HG02870 (cell line): ENCODE measurements around the gene DSE.
"Not testable (repeated sequence)": the region's sequence is repeated elsewhere in the genome, so short reads cannot be mapped to it uniquely, and the experiment has no call there.

Experiments used
- ATAC-seq: cut with Tn5 transposase; IDR thresholded peaks from one replicate; pipeline ENCODE4 v1.9.1; 2021; ENCODE audit warnings: mild to moderate bottlenecking, moderate library complexity; ENCODE audit not compliant: unreplicated experiment

The DSE gene

GRCh38 chr6:116370760-116371119, at the start of gene DSE:
Gene DSE (plus strand): TSS chr6:116370947. CDS start chr6:116399251, 28,304 bp downstream.
- peak; percentile 62 for ATAC-seq

- not testable (repeated sequence) for ATAC-seq
Observed at GRCh38 chr6:116321933-116322332, 48.8 kb upstream of the DSE start.

- no peak for ATAC-seq
Observed at GRCh38 chr6:116323863-116324262, 46.9 kb upstream of the DSE start.

GRCh38 chr6:116325634-116326132, 45.1 kb upstream of the DSE start:
- ATAC-seq, result not testable (repeated sequence)

- no peak for ATAC-seq
Observed at GRCh38 chr6:116326181-116326671, 44.5 kb upstream of the DSE start.

GRCh38 chr6:116326996-116327395, 43.8 kb upstream of the DSE start:
- ATAC-seq, result no peak

- ATAC-seq, result no peak
Observed at GRCh38 chr6:116327803-116328527, 42.8 kb upstream of the DSE start.

DNA sequence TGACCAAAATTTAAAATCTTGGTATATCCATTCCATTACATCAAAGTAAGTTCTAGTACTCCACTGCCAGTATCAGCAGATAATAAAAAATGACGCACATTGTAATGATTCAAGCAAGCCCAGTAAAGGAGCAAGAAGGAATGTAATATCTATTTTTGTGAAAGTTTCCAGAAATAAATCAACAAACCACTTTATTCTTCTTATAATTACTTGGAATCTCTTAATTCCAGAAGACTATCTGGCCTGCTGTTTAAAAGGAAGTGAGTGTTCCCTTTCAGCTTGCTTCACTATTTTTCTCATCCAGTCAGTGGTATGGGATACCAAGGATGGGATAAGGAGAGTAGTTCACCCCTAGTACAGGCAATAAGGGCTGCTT, 42.2 kb upstream of the DSE start:
- ATAC-seq, result no peak

- ATAC-seq, result no peak
Observed at GRCh38 chr6:116329156-116329555, 41.6 kb upstream of the DSE start.

DNA sequence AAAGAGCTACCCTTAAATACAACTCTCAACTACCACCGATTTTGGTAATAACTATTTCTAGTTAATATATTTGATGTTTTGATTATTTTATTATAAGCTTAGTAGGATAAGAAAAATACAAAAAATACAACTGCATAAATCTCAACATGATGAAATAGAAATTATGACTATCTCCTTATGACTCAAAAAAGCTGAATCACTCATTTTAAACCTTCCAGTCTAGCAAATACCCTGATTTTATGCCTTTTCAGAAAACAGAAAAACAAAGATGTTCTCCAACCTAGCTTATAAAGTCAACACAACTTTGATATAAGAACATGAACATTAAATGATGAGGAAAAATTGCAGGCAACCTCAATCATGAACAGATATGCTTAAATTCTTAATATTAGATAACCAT, 40.2 kb upstream of the DSE start:
- no peak for ATAC-seq

DNA sequence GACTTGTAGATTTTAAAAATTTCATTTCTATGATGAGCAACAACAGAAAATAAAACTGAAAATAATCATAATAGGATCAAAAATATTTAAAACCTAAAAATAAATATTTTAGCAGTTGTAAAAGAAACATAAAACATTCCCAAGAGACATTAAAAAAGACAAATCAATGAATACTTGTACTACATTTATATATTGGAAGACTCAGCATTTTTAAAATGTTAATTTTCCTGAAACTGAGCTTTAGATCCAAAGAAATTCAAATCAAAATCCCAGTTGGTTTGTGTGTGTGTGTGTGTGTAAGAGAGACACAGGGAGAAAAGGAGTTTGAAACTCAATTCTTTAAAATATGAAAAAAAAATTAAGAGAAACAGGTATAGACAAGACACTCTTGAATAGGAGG, 38.7 kb upstream of the DSE start:
- ATAC-seq, result no peak

- ATAC-seq, result not testable (repeated sequence)
Observed at GRCh38 chr6:116334638-116335409, 35.9 kb upstream of the DSE start.

GRCh38 chr6:116335612-116336215, 35.0 kb upstream of the DSE start:
- no peak for ATAC-seq

- ATAC-seq, result no peak
Observed at GRCh38 chr6:116338943-116339342, 31.8 kb upstream of the DSE start.

DNA sequence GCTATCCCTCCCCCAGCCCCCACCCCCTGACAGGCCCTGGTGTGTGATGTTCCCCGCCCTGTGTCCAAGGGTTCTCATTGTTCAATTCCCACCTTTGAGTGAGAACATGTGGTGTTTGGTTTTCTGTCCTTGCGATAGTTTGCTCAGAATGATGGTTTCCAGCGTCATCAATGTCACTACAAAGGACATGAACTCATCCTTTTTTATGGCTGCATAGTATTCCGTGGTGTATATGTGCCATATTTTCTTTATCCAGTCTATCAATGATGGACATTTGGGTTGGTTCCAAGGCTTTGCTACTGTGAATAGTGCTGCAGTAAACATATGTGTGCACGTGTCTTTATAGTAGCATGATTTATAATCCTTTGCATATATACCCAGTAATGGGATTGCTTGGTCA, 30.1 kb upstream of the DSE start:
- not testable (repeated sequence) for ATAC-seq

GRCh38 chr6:116349216-116349615, 21.5 kb upstream of the DSE start:
- ATAC-seq, result no peak

DNA sequence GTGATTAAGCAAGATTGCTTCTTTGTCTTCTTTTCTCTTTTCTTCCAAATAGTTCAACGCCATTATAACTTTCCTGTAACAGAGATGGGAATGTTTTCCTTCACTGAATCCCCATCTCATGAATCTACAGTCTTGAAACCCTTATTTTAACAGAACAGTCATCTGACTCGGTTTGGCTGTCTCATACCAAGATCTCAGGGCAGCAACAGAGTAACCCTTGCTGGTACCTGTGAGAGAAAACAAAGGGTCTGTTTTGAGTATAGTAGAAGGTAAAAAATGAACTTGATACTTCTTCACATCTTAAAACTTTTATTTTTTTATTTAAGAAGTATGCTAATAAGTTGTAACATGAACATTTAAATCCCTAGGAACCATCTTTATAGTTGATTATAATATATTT, 19.6 kb upstream of the DSE start:
- ATAC-seq, result peak; percentile 70

DNA sequence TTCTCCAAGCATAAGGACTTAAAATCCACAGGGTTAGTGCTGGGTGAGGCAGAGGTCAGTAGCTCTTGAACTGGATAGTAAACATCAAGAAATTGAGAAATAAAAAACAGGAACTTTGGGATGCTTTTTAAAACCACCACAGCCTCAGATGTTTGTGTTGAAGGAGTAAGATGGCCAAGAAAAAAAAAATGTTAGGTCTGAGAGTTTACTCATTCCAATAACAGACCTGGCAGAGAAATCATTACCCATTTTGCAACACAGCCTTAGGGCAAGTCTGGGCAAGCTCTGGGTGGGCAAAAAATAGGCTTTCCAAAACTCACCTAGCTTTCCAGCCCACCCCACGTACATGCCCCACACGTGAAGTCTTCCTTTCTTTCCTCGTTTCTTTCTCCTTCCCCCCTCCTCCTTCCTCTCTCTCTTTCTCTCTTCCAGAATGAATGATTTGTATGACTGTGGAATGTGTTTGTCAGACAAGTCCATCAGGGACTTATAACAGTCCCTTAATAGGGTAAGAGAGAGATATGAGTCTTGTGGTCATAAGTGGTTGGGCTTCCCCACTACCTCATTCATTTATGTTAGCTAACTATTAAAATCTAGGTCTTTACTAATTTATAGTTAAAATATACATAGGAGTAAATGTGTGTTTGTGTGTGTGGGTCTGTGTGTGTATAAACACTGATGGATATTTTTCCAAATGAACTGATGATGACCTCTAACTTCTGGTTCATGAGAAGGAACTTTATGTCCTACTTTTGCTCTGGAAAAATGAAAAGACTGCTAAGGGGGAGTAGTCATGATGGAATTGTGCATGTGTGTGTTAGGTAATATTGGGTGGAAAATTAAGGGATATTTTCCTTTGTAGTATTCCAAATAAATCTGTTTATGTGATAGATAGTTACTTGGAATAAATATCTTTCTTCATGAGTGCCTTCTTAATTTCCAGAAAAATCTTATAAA, 18.0 kb upstream of the DSE start:
- ATAC-seq, result peak; percentile 58

- ATAC-seq, result no peak
Observed at GRCh38 chr6:116354236-116354635, 16.5 kb upstream of the DSE start.

- ATAC-seq, result no peak
Observed at GRCh38 chr6:116355796-116356195, 15.0 kb upstream of the DSE start.

DNA sequence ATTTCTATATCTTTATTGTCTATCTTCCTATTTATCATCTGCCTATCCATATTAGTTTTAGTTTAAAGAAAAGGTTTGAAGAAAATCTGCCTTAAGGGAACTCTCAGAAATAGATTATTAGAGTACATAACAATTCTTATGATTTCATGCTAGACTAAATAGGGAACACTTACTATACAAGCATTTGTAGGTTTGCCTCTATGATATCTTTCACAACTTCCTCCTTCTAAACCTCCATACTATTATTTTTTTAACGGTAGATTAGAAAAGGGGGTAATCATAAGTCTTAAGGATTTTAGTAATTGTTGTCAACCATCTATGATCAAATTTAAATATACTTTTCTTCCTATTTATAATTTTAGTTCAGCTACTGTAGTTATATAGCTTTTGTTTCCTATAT, 11.6 kb upstream of the DSE start:
- ATAC-seq, result no peak
